ENCODE results near the gene OPCML. TPM values are rescaled to one million over a fixed set of nuclear protein-coding genes. Genes with fewer than 3 reads are reported as not detected.

Gene OPCML
- under 0.01 and 0.51 TPM in 2 replicates for total RNA-seq

DNA sequence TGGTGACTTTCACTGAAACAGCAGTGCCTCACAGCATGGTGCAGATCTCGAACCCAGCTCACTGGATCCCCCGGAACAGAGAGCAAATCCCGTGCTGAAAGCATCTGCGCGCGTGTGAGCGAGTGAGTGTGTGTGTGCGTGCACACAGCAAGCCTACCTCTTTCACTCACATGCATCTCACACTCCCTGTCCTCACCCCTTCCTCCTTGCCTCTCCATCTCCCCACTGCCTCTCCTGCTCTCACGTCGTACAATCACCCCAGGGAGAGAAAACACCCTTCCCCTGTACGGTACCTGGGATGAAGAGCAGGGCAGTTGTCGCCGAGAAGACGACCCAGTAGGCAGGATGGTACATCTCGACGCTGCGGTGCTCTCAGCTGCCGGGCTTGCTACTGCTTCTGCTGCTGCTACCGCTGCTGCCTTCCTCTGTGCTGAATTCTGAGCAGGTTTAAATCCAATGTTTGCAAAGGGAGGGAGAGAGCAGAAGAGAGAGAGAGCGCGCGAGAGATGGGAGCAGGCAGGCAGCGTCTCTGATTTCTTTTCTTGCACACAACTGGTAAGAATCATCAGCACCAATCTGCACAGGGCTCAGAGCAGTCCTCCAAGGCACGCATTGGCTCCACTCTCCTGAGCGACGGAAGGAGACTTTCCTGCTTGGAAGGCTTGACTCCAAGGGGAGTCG is at the start of gene OPCML:
TSS of gene OPCML (minus strand) at position 531 of the 681 bp plus-strand sequence.

